Osteocyte (in vitro differentiated cells): Measurements from ENCODE around the gene SCIN. TPM values are rescaled to one million over a fixed set of nuclear protein-coding genes. Genes with fewer than 3 reads are reported as not detected.

Experiments
- DNase-seq: peaks from one replicate; pipeline ENCODE4 v3.0.0; 2021; ENCODE audit warnings: mixed read lengths; ENCODE audit not compliant: unreplicated experiment; ENCODE audit errors: extremely low spot score
- H3K27ac Mint-ChIP-seq: one replicate; pipeline ENCODE4 v1.8.0; 2021; ENCODE audit warnings: mild to moderate bottlenecking, mixed read lengths; ENCODE audit not compliant: unreplicated experiment
- H3K27me3 Mint-ChIP-seq: one replicate; pipeline ENCODE4 v1.8.0; 2021; ENCODE audit warnings: mixed read lengths; ENCODE audit not compliant: unreplicated experiment
- H3K36me3 Mint-ChIP-seq: one replicate; pipeline ENCODE4 v1.8.0; 2021; ENCODE audit warnings: mixed read lengths; ENCODE audit not compliant: unreplicated experiment
- H3K4me1 Mint-ChIP-seq: one replicate; pipeline ENCODE4 v1.8.0; 2021; ENCODE audit warnings: mixed read lengths; ENCODE audit not compliant: unreplicated experiment
- H3K4me3 Mint-ChIP-seq: one replicate; pipeline ENCODE4 v1.8.0; 2021; ENCODE audit warnings: mild to moderate bottlenecking, moderate library complexity, mixed read lengths; ENCODE audit not compliant: unreplicated experiment
- H3K9me3 Mint-ChIP-seq: one replicate; pipeline ENCODE4 v1.8.0; 2021; ENCODE audit warnings: mixed read lengths; ENCODE audit not compliant: unreplicated experiment
- CTCF ChIP-seq: fragments of 200-600 bp; sonication (generic); IDR thresholded peaks from 2 replicates; pipeline ENCODE4 v1.5.0; 2021; ENCODE audit warnings: antibody characterized with exemption, mild to moderate bottlenecking, moderate library complexity
- total RNA-seq: library from RNA; stranded (reverse); gene quantifications from 2 replicates; pipeline ENCODE4 v1.2.1, GENCODE V29; 2021

Gene SCIN
- total RNA-seq, 1 donor from 2014 or later, result 1.6 TPM

GRCh38 chr7:12648704-12649261, 78.3 kb downstream of the SCIN start:
- Mint-ChIP-seq H3K27me3 (no peaks in the 10 kb centered on the region), H3K4me1 (peaks cover 5% of the 10 kb centered on the region), H3K36me3 (no peaks in the 10 kb centered on the region), H3K9me3 (no peaks in the 10 kb centered on the region), H3K27ac (no peak overlapping the region), H3K4me3 (no peak overlapping the region)
- no peak for TF ChIP-seq CTCF
- no peak for DNase-seq

GRCh38 chr7:12649348-12649747, 78.8 kb downstream of the SCIN start:
- TF ChIP-seq CTCF, result no peak
- no peak for DNase-seq
- no peaks in the 10 kb centered on the region for H3K9me3 Mint-ChIP-seq
- no peaks in the 10 kb centered on the region for H3K36me3 Mint-ChIP-seq
- peaks cover 5% of the 10 kb centered on the region for H3K4me1 Mint-ChIP-seq
- no peak overlapping the region for H3K4me3 Mint-ChIP-seq
- no peaks in the 10 kb centered on the region for H3K27me3 Mint-ChIP-seq
- H3K27ac Mint-ChIP-seq, result no peak overlapping the region

- no peaks in the 10 kb centered on the region for H3K27me3 Mint-ChIP-seq
- no peaks in the 10 kb centered on the region for H3K36me3 Mint-ChIP-seq
- H3K4me1 Mint-ChIP-seq, result peaks cover 5% of the 10 kb centered on the region
- no peaks in the 10 kb centered on the region for H3K9me3 Mint-ChIP-seq
- H3K4me3 Mint-ChIP-seq, result no peak overlapping the region
- DNase-seq, result no peak
- no peak for TF ChIP-seq CTCF
- H3K27ac Mint-ChIP-seq, result no peak overlapping the region
Measured at GRCh38 chr7:12650080-12650479, 79.6 kb downstream of the SCIN start.

- no peaks in the 10 kb centered on the region for H3K27me3 Mint-ChIP-seq
- no peak overlapping the region for H3K4me3 Mint-ChIP-seq
- no peak for DNase-seq
- peaks cover 2% of the 10 kb centered on the region for H3K4me1 Mint-ChIP-seq
- no peaks in the 10 kb centered on the region for H3K36me3 Mint-ChIP-seq
- H3K9me3 Mint-ChIP-seq, result no peaks in the 10 kb centered on the region
- no peak for TF ChIP-seq CTCF
- H3K27ac Mint-ChIP-seq, result no peak overlapping the region
Measured at GRCh38 chr7:12653110-12653509, 82.6 kb downstream of the SCIN start.

- TF ChIP-seq CTCF, result no peak
- Mint-ChIP-seq H3K9me3 (no peaks in the 10 kb centered on the region), H3K36me3 (no peaks in the 10 kb centered on the region), H3K4me1 (peaks cover 2% of the 10 kb centered on the region), H3K4me3 (no peak overlapping the region), H3K27me3 (no peaks in the 10 kb centered on the region), H3K27ac (no peak overlapping the region)
- DNase-seq, result no peak
Measured at GRCh38 chr7:12653518-12653917, 83.0 kb downstream of the SCIN start.
